ENCODE measurements around the gene WDR47.

GRCh38 chr1:109083923-109084322, 42.0 kb upstream of the WDR47 start:
- no peak for TF ChIP-seq EZH2 (IDR thresholded peaks at IDR 0.05; ENCODE audit: insufficient read depth, poor library complexity, severe bottlenecking)
- TF ChIP-seq EZH2phosphoT487 (IDR thresholded peaks at IDR 0.05; ENCODE audit: insufficient read depth, low read depth) = no peak

Measured in GM23248 (cell line).